Activated CD4-positive, alpha-beta memory T cell treated with anti-CD3 and anti-CD28 coated beads, Interleukin-2, amount 10 ng/mL, durations not matched to agents 7 days and 5 days (primary cell): ENCODE results near the gene ELAVL2. TPM values are rescaled to one million over a fixed set of nuclear protein-coding genes. Genes with fewer than 3 reads are reported as not detected.

Experiments used
- CTCF ChIA-PET: fragments of 350-600 bp; sonication (Branson Sonifier 250); formaldehyde crosslinking; loops from one replicate; lab custom pipeline; 2021; ENCODE audit warnings: antibody characterized with exemption, inconsistent platforms; lab: Charles Lee
- POLR2A ChIA-PET: fragments of 350-600 bp; sonication (Branson Sonifier 250); formaldehyde crosslinking; loops from one replicate; lab custom pipeline; 2021; ENCODE audit warnings: antibody characterized with exemption; lab: Charles Lee
- DNase-seq: peaks from one replicate; pipeline ENCODE4 v3.0.0-alpha.2; 2020
- H3K27ac Mint-ChIP-seq: one replicate; pipeline ENCODE4 v1.8.0; 2021; ENCODE audit warnings: mild to moderate bottlenecking, mixed read lengths
- H3K27me3 Mint-ChIP-seq: one replicate; pipeline ENCODE4 v1.8.0; 2021; ENCODE audit warnings: mixed read lengths
- H3K36me3 Mint-ChIP-seq: one replicate; pipeline ENCODE4 v1.8.0; 2021; ENCODE audit warnings: low read depth, mixed read lengths
- H3K4me1 Mint-ChIP-seq: one replicate; pipeline ENCODE4 v1.8.0; 2021; ENCODE audit warnings: mixed read lengths
- H3K4me3 Mint-ChIP-seq: one replicate; pipeline ENCODE4 v1.8.0; 2021; ENCODE audit warnings: mild to moderate bottlenecking, mixed read lengths
- H3K9me3 Mint-ChIP-seq: one replicate; pipeline ENCODE4 v1.8.0; 2021; ENCODE audit warnings: mixed read lengths
- total RNA-seq, 2 experiments: library from RNA; stranded (reverse); gene quantifications; one replicate each; pipeline ENCODE4 v1.2.3, GENCODE V29; 2021

The ELAVL2 gene
- total RNA-seq, 2 experiments from 2014 or later: not detected

DNA sequence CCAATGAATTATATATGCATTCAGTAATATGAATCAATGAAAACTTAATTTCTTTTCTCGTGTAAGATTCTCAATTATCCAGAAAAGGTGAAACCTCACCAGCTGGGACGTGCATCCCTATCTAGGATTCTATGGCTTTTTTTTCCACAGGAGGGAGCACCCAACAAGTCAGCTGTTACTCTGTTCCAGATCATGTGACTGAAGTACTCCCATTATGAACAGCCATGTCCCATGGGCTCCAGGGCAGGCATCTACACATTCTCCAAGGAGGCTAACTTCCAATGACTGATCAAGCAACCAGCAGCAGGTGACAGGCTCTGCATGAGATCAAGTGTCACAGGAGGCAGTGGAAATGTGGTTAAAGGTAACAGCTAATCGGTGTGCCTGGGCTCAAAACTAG, 118.8 kb downstream of the ELAVL2 start:
- Mint-ChIP-seq H3K4me1 (no peaks in the 10 kb centered on the region), H3K27me3 (no peaks in the 10 kb centered on the region), H3K9me3 (peaks cover 7% of the 10 kb centered on the region), H3K4me3 (no peak overlapping the region), H3K27ac (no peak overlapping the region), H3K36me3 (no peaks in the 10 kb centered on the region)
- CTCF ChIA-PET: no interaction called here
- POLR2A ChIA-PET: no interaction called here
- DNase-seq: no peak

- H3K4me3 Mint-ChIP-seq: no peak overlapping the region
- no peak for DNase-seq
- CTCF ChIA-PET: no interaction called here
- no peaks in the 10 kb centered on the region for H3K4me1 Mint-ChIP-seq
- peaks cover 4% of the 10 kb centered on the region for H3K9me3 Mint-ChIP-seq
- H3K27me3 Mint-ChIP-seq: no peaks in the 10 kb centered on the region
- no peak overlapping the region for H3K27ac Mint-ChIP-seq
- POLR2A ChIA-PET: no interaction called here
- H3K36me3 Mint-ChIP-seq: no peaks in the 10 kb centered on the region
These were observed 123.6 kb downstream of the ELAVL2 start for GRCh38 chr9:23702311-23702922.

DNA sequence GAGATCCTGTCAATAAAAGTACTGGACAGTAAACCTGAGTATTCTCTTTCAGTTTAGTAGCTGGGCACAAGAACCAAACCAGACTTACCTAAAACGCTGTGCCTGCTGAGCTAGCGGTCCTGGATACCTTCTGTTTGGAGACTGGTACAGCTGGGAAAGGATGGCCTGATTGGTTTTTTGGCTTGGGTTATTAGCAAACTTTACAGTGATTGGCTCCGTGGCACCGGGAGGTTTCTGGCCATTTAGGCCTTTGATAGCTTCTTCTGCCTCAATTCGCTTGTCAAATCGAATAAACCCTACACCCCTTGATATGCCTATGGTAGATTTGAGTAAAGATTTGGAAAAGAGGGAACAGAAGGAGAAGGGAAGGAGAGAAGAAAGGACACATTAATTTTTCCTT, 124.7 kb downstream of the ELAVL2 start:
- no peak overlapping the region for H3K4me3 Mint-ChIP-seq
- CTCF ChIA-PET: no interaction called here
- no peak overlapping the region for H3K27ac Mint-ChIP-seq
- H3K4me1 Mint-ChIP-seq: no peaks in the 10 kb centered on the region
- POLR2A ChIA-PET: no interaction called here
- H3K36me3 Mint-ChIP-seq: no peaks in the 10 kb centered on the region
- peaks cover 4% of the 10 kb centered on the region for H3K9me3 Mint-ChIP-seq
- DNase-seq: no peak
- H3K27me3 Mint-ChIP-seq: no peaks in the 10 kb centered on the region

- Mint-ChIP-seq H3K4me1 (no peaks in the 10 kb centered on the region), H3K9me3 (no peaks in the 10 kb centered on the region), H3K36me3 (no peaks in the 10 kb centered on the region), H3K27me3 (no peaks in the 10 kb centered on the region), H3K4me3 (no peak overlapping the region), H3K27ac (no peak overlapping the region)
- ChIA-PET POLR2A (no interaction called here), CTCF (no interaction called here)
- no peak for DNase-seq
These were observed 125.7 kb downstream of the ELAVL2 start for GRCh38 chr9:23700359-23700758.

DNA sequence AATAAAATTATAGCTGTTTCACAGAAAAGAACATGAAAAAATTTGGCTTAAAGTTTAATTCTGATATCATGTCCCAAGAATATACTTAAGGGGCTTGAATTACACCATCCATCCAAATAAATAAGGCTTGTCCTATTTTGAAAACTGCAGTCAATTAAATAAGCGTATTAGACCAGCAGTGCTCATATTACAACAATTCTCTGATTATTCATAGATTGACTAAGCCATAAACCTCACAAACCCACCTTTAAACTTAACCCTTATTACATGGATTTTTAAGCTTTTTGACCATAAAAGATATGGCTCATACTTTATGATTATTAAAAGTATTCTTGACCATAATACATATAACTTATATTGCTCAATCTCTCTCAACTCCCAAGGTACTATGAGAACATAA, 127.9 kb downstream of the ELAVL2 start:
- DNase-seq: no peak
- no peak overlapping the region for H3K27ac Mint-ChIP-seq
- H3K4me3 Mint-ChIP-seq: no peak overlapping the region
- H3K4me1 Mint-ChIP-seq: no peaks in the 10 kb centered on the region
- no peaks in the 10 kb centered on the region for H3K36me3 Mint-ChIP-seq
- CTCF ChIA-PET: no interaction called here
- POLR2A ChIA-PET: no interaction called here
- peaks cover 3% of the 10 kb centered on the region for H3K9me3 Mint-ChIP-seq
- H3K27me3 Mint-ChIP-seq: no peaks in the 10 kb centered on the region

DNA sequence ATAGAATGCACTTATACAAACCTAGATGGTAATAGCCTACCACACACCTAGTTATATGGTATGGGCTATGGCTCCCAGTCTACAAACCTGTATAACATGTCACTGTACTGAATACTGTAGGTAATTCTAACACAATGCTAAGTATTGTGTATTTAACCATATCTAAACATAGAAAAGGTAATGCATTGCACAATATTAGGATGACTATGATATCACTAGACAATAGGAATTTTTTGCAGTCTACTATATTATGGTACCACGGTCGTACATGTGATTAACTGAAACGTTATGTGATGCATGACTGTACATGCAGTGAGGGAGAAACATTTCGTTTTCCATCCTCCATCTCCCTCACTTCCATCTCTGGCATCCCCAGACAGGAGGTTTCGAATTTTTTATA, 130.5 kb downstream of the ELAVL2 start:
- H3K4me3 Mint-ChIP-seq: no peak overlapping the region
- H3K36me3 Mint-ChIP-seq: no peaks in the 10 kb centered on the region
- ChIA-PET CTCF (no interaction called here), POLR2A (no interaction called here)
- H3K9me3 Mint-ChIP-seq: peaks cover 3% of the 10 kb centered on the region
- no peak for DNase-seq
- no peak overlapping the region for H3K27ac Mint-ChIP-seq
- no peaks in the 10 kb centered on the region for H3K4me1 Mint-ChIP-seq
- no peaks in the 10 kb centered on the region for H3K27me3 Mint-ChIP-seq

DNA sequence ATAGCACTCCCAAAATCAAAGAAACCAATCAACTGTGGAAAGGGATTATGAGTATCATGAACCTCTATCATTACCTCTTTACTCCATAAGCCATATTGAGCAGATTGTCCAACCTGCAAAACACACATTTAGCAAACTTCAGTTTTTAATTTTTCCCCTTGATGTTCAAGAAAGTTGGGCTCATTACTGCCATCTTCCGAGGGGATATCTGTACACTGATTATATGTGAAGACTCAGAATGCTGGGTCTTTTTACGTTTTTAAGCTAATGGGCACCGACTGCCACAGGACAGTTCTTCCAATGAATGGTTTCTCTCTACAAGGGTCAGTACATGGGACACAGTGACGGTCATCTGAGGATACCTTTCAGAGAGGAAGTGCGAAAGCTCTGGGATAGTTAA, 132.7 kb downstream of the ELAVL2 start:
- no peak for DNase-seq
- CTCF ChIA-PET: no interaction called here
- no peaks in the 10 kb centered on the region for H3K4me1 Mint-ChIP-seq
- POLR2A ChIA-PET: no interaction called here
- no peaks in the 10 kb centered on the region for H3K36me3 Mint-ChIP-seq
- H3K27me3 Mint-ChIP-seq: no peaks in the 10 kb centered on the region
- peaks cover 3% of the 10 kb centered on the region for H3K9me3 Mint-ChIP-seq
- H3K4me3 Mint-ChIP-seq: no peak overlapping the region
- no peak overlapping the region for H3K27ac Mint-ChIP-seq

- H3K27me3 Mint-ChIP-seq: no peaks in the 10 kb centered on the region
- no peaks in the 10 kb centered on the region for H3K4me1 Mint-ChIP-seq
- no peaks in the 10 kb centered on the region for H3K36me3 Mint-ChIP-seq
- H3K27ac Mint-ChIP-seq: no peak overlapping the region
- CTCF ChIA-PET: no interaction called here
- H3K4me3 Mint-ChIP-seq: no peak overlapping the region
- H3K9me3 Mint-ChIP-seq: no peaks in the 10 kb centered on the region
- no peak for DNase-seq
- POLR2A ChIA-PET: no interaction called here
These were observed 139.1 kb downstream of the ELAVL2 start for GRCh38 chr9:23686896-23687295.

- Mint-ChIP-seq H3K4me3 (no peak overlapping the region), H3K36me3 (no peaks in the 10 kb centered on the region), H3K4me1 (no peaks in the 10 kb centered on the region), H3K27ac (no peak overlapping the region), H3K27me3 (no peaks in the 10 kb centered on the region), H3K9me3 (no peaks in the 10 kb centered on the region)
- DNase-seq: no peak
- POLR2A ChIA-PET: no interaction called here
- CTCF ChIA-PET: no interaction called here
These were observed 139.8 kb downstream of the ELAVL2 start for GRCh38 chr9:23686257-23686656.

DNA sequence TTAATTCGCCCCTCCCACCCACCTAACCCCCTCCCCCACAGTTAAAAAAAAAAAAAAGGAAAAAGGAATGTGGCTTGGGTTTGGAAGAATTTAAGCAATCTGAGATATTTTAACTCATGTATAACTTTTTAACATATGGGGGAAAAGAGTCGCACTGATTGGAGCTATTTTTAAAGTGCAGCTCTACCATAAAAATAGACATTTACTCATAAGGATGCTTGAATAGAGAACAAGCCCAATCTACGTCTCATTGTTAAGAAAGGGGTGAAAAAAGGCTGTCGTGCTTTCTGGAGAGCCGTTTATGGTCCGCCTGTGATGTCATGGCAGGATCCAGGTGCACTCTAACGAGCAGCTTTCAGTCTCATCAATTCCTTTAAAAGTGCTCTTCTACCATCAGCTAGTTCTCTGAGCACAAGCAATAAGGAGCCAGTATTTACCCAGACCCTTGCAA, 142.4 kb downstream of the ELAVL2 start:
- no peak overlapping the region for H3K27ac Mint-ChIP-seq
- H3K27me3 Mint-ChIP-seq: no peaks in the 10 kb centered on the region
- CTCF ChIA-PET: no interaction called here
- POLR2A ChIA-PET: no interaction called here
- no peaks in the 10 kb centered on the region for H3K4me1 Mint-ChIP-seq
- H3K9me3 Mint-ChIP-seq: no peaks in the 10 kb centered on the region
- H3K36me3 Mint-ChIP-seq: no peaks in the 10 kb centered on the region
- H3K4me3 Mint-ChIP-seq: no peak overlapping the region
- DNase-seq: no peak

DNA sequence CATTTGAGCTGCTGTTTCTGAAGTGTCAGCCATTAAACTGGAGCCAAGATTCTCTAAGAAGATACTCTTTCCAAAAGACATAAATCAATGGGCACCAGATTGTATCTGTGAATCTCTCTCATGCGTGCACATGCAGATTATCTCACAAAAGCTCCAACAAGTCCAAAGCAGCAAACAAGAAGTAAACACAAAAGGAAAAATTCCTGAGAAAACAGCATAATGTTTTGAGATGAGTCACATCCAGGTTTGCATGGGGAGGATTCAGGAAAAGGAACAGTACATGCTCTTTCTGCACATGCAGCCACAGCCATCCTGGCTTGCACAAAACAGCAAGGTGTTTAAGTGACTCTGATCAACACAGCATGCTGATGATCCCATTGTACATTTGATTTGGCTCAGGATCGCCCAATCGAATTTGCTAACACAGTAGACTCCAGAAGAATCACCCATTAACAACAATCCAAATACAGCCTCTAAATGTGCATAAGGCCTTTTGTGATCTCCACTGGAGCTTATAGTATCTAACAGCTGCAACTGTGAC, 143.1 kb downstream of the ELAVL2 start:
- H3K4me1 Mint-ChIP-seq: no peaks in the 10 kb centered on the region
- H3K4me3 Mint-ChIP-seq: no peak overlapping the region
- H3K9me3 Mint-ChIP-seq: no peaks in the 10 kb centered on the region
- H3K36me3 Mint-ChIP-seq: no peaks in the 10 kb centered on the region
- DNase-seq: no peak
- no peak overlapping the region for H3K27ac Mint-ChIP-seq
- no peaks in the 10 kb centered on the region for H3K27me3 Mint-ChIP-seq
- ChIA-PET POLR2A (no interaction called here), CTCF (no interaction called here)

GRCh38 chr9:23682352-23682751, 143.7 kb downstream of the ELAVL2 start:
- Mint-ChIP-seq H3K27ac (no peak overlapping the region), H3K27me3 (no peaks in the 10 kb centered on the region), H3K4me1 (no peaks in the 10 kb centered on the region), H3K36me3 (no peaks in the 10 kb centered on the region), H3K9me3 (no peaks in the 10 kb centered on the region), H3K4me3 (no peak overlapping the region)
- DNase-seq: no peak
- CTCF ChIA-PET: no interaction called here
- POLR2A ChIA-PET: no interaction called here

DNA sequence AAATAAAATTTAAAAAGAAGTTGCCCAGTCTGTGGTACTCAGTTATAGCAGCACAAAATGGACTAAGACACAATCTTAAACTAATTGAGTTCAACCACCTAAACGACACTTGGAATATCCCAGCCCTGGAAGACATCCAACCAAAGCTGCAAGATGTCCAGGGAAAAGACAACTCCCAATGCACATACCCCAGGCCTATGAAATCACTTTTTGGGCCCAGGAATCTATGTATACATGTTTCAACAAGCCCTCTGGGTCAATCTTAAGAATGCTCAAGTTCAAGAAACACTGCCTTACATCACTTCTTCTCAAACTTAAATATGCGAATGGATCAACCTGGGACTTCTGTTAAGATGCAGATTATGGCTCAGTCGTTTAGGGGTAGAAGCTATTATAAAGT, 148.6 kb downstream of the ELAVL2 start:
- POLR2A ChIA-PET: no interaction called here
- H3K9me3 Mint-ChIP-seq: peaks cover 3% of the 10 kb centered on the region
- no peak overlapping the region for H3K4me3 Mint-ChIP-seq
- no peaks in the 10 kb centered on the region for H3K4me1 Mint-ChIP-seq
- DNase-seq: no peak
- H3K27ac Mint-ChIP-seq: no peak overlapping the region
- no peaks in the 10 kb centered on the region for H3K36me3 Mint-ChIP-seq
- H3K27me3 Mint-ChIP-seq: no peaks in the 10 kb centered on the region
- CTCF ChIA-PET: interaction anchor here (0.5 kb wide), 1 partner anchor 1402 kb away, joined by 3 read pairs; no protein-coding TSS in a partner anchor

DNA sequence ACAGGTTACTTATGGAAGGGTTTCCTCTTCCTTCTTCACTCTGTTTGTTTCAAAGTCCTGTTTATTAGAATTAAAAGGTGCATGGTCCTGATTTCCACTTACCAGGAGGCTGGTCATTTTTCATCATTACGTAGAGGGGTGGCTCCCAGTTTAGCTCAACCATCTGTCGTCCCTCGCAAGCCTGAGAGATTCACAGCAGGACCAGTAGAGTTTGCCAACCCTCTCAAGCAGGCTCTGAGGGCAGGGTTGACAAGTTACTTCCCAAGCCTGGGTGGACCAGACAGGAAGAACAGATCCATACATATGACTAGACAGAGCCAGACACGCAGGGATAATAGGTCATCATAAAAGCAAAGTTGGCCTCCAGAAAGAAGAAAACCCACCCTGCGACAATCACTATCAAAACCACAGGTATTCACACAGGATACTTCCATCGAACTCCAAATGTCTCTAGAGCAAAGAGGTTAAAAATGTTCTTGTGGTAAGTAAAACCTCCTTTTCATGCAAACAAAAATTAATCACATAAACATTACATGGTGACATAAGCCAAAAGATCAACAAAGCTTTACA, 151.9 kb downstream of the ELAVL2 start:
- ChIA-PET CTCF (no interaction called here), POLR2A (no interaction called here)
- Mint-ChIP-seq H3K36me3 (no peaks in the 10 kb centered on the region), H3K4me1 (no peaks in the 10 kb centered on the region), H3K4me3 (no peak overlapping the region), H3K27me3 (no peaks in the 10 kb centered on the region), H3K27ac (no peak overlapping the region), H3K9me3 (peaks cover 3% of the 10 kb centered on the region)
- DNase-seq: no peak
